Tibial artery (tissue), 4 donors: Measurements from ENCODE around the gene RAB3GAP2.
"Not testable (repeated sequence)": the region's sequence is repeated elsewhere in the genome, so short reads cannot be mapped to it uniquely, and the experiment has no call there.

Experiments used
- DNase-seq, 2 donors: peaks; one replicate each; pipeline ENCODE4 v3.0.0-alpha.2; 2019
- H3K27ac ChIP-seq, 2 donors: fragments of 200-600 bp; sonication (generic) in 1 of 2; 1 replicate in 1 of 2; 2 replicates in 1 of 2; pipeline ENCODE4 v1.5.1; 2018 to 2019; ENCODE audit warnings: mild to moderate bottlenecking in 1 of 2
- H3K27me3 ChIP-seq, 2 donors: fragments of 200-600 bp; sonication (generic) in 1 of 2; one replicate each; pipeline versions ENCODE4 v1.5.1 to v1.6.0; 2016 to 2019
- H3K36me3 ChIP-seq, 3 donors: fragments of 200-600 bp; sonication (generic) in 2 of 3; one replicate each; pipeline ENCODE4 v1.5.1; 2016 to 2019; ENCODE audit warnings: mild to moderate bottlenecking in 2 of 3
- H3K4me1 ChIP-seq, 4 donors: fragments of 200-600 bp; sonication (generic) in 2 of 4; 1 replicate in 3 of 4; 2 replicates in 1 of 4; pipeline ENCODE4 v1.5.1; 2016 to 2019
- H3K4me3 ChIP-seq, 2 donors: fragments of 200-600 bp; sonication (generic) in 1 of 2; 1 replicate in 1 of 2; 2 replicates in 1 of 2; pipeline ENCODE4 v1.5.1; 2018 to 2019; ENCODE audit warnings: mild to moderate bottlenecking in 2 of 2
- H3K9me3 ChIP-seq, 3 donors: fragments of 200-600 bp; sonication (generic) in 1 of 3; one replicate each; pipeline ENCODE4 v1.5.1; 2016 to 2019
- intact Hi-C: fragments of 100-400 bp; cut with DNase I; formaldehyde crosslinking; loops from one replicate; pipeline ENCODE4 v1.15.0; 2023; ENCODE audit warnings: low total_unique reads
- TF ChIP-seq, protein P1 (sequence below), 2 experiments: fragments of 200-600 bp in 1 of 2; fragments of 450-650 bp in 1 of 2; IDR thresholded peaks; one replicate each; pipeline ENCODE4 v1.5.1; 2017 to 2019; ENCODE audit warnings: antibody characterized with exemption in 2 of 2, mild to moderate bottlenecking in 1 of 2, moderate library complexity in 1 of 2

Gene RAB3GAP2

DNA sequence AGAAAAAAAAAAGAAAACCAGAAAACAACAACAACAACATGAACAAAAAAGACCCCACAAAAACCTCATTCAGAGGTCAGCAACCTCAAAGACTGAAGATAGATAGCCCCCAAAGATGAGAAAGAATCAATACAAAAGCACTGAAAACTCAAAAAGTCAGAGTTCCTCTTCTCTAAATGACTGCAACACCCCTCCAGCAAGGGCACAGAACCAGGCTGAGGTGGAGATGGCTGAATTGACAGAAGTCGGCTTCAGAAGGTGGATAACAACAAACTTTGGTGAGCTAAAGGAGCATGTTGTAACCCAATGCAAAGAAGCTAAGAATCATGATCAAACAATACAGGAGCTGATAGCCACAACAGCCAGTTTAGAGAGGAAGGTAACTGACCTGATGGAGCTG, 17.0 kb downstream of the RAB3GAP2 start:
- intact Hi-C loops: no loop called here
- H3K36me3 ChIP-seq: peaks cover 15 to 19% (median 17%) of the 10 kb centered on the region in 3 donors
- H3K27ac ChIP-seq: no peak overlapping the region
- H3K4me1 ChIP-seq: no peaks in the 10 kb centered on the region
- H3K4me3 ChIP-seq: no peak overlapping the region
- TF ChIP-seq, protein P1, sequence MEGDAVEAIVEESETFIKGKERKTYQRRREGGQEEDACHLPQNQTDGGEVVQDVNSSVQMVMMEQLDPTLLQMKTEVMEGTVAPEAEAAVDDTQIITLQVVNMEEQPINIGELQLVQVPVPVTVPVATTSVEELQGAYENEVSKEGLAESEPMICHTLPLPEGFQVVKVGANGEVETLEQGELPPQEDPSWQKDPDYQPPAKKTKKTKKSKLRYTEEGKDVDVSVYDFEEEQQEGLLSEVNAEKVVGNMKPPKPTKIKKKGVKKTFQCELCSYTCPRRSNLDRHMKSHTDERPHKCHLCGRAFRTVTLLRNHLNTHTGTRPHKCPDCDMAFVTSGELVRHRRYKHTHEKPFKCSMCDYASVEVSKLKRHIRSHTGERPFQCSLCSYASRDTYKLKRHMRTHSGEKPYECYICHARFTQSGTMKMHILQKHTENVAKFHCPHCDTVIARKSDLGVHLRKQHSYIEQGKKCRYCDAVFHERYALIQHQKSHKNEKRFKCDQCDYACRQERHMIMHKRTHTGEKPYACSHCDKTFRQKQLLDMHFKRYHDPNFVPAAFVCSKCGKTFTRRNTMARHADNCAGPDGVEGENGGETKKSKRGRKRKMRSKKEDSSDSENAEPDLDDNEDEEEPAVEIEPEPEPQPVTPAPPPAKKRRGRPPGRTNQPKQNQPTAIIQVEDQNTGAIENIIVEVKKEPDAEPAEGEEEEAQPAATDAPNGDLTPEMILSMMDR (IDR thresholded peaks at IDR 0.05): no peak
- peaks cover 0 to 1% (median 0%) of the 10 kb centered on the region in 3 donors for H3K9me3 ChIP-seq
- no peaks in the 10 kb centered on the region for H3K27me3 ChIP-seq
- DNase-seq: no peak

DNA sequence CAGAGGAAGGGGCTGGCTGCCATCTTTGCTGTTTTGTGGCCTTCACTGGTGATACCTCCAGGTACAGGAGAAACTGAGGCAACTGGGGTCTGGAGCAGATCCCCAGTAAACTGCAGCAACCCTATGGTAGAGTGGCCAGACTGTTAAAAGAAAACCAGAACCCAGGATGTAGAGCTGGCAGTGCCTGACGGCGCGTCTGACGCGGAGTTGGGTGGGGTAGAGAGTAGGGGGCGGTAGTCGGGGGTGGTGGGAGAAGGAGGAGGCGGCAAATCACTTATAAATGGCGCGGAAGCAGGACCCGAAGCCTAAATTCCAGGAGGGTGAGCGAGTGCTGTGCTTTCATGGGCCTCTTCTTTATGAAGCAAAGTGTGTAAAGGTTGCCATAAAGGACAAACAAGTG, 19.0 kb downstream of the RAB3GAP2 start:
- H3K4me1 ChIP-seq, H3K27me3 ChIP-seq, H3K4me3 ChIP-seq, H3K9me3 ChIP-seq, intact Hi-C loops, DNase-seq, H3K27ac ChIP-seq: not testable (repeated sequence)
- H3K36me3 ChIP-seq: peaks cover 32 to 36% (median 34%) of the 10 kb centered on the region in 3 donors

DNA sequence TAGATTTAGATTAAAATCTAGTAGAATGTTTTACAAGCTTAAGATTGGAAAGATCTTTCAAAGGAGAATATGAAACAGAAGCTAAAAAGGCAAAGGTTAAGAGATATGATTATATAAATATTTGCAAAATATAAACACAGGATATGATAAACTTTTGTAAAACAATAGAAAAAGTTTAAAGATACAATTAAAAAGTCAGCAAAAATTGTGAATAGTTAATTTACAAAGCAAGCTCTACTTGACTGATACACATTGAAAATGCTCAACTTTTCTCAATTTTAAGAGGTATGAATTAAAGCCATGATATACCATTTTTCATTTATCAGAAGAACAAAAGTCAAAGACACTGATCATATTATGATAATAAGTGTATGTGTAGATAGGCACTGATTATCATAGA, 21.0 kb downstream of the RAB3GAP2 start:
- Histone ChIP-seq H3K27ac (no peak overlapping the region), H3K36me3 (peaks cover 32 to 36% (median 34%) of the 10 kb centered on the region in 3 donors), H3K4me3 (no peak overlapping the region), H3K4me1 (no peaks in the 10 kb centered on the region), H3K27me3 (no peaks in the 10 kb centered on the region), H3K9me3 (peaks cover 0 to 3% (median 0%) of the 10 kb centered on the region in 3 donors)
- intact Hi-C loops: no loop called here
- TF ChIP-seq, protein P1 (IDR thresholded peaks at IDR 0.05): no peak
- DNase-seq: no peak

DNA sequence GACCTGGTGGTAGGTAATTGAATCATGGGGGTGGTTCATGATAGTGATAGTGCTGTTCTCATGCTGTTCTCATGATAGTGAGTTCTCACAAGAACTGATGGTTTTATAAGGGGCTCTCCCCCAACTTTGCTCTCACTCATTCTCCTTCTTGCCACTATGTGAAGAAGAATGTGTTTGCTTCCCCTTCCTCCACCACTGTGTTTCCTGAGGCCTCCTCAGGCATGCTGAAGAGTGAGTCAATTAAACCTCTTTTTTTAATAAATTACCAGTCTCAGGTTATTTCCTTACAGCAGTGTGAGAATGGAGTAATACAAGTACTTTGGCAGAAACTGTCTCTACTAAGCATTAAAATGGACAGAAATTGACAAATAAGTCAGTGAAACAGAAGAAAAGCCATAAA, 21.6 kb downstream of the RAB3GAP2 start:
- H3K36me3 ChIP-seq: peaks cover 32 to 36% (median 34%) of the 10 kb centered on the region in 3 donors
- TF ChIP-seq, protein P1 (IDR thresholded peaks at IDR 0.05): no peak
- DNase-seq: no peak

DNA sequence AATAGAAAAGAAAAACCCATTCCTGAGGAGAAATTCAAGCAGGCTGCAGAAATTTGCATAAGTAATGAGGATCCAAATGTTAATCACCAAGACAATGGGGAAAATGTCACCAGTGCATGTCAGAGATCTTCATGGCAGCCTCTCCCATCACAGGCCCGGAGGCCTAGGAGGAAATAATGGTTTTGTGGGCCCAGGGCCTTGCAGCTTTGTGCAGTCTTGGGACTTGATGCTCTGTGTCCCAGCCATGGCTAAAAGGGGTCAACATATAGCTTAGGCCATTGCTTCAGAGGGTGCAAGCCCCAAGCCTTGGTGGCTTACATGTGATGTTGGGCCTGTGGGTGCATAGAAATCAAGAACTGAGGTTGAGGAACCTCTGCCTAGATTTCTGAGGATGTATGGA, 22.7 kb downstream of the RAB3GAP2 start:
- Histone ChIP-seq H3K4me1 (no peaks in the 10 kb centered on the region), H3K9me3 (peaks cover 0 to 3% (median 0%) of the 10 kb centered on the region in 3 donors), H3K4me3 (no peak overlapping the region), H3K27ac (no peak overlapping the region), H3K27me3 (no peaks in the 10 kb centered on the region), H3K36me3 (peaks cover 32 to 36% (median 34%) of the 10 kb centered on the region in 3 donors)
- TF ChIP-seq, protein P1 (IDR thresholded peaks at IDR 0.05): no peak
- intact Hi-C loops: no loop called here
- DNase-seq: no peak

More for the DNA sequence above, 21.6 kb downstream of the RAB3GAP2 start:
- intact Hi-C loops: no loop called here
- Histone ChIP-seq H3K4me1 (no peaks in the 10 kb centered on the region), H3K27me3 (no peaks in the 10 kb centered on the region), H3K9me3 (peaks cover 0 to 3% (median 0%) of the 10 kb centered on the region in 3 donors), H3K4me3 (no peak overlapping the region), H3K27ac (no peak overlapping the region)

DNA sequence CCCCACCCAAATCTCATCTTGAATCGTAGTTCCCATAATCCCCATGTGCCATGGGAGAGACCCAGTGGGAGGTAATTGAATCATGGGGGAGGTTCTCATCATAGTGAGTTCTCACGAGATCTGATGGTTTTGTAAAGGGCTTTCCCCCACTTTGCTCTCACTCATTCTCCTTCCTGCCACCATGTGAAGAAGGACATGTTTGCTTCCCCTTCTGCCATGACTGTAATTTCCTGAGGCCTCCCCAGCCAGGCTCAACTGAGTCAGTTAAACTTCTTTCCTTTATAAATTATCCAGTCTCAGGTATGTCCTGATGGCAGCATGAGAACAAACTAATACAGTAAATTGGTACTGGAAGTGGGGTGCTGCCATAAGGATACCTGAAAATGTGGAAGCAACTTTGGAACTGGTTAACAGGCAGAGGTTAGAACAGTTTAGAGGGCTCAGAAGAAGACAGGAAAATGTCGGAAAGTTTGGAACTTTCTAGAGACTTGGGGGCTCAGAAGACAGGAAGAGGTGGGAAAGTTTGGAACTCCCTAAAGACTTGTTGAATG, 23.5 kb downstream of the RAB3GAP2 start:
- H3K9me3 ChIP-seq, DNase-seq, H3K4me1 ChIP-seq, H3K4me3 ChIP-seq, H3K27me3 ChIP-seq, intact Hi-C loops, H3K27ac ChIP-seq: not testable (repeated sequence)
- H3K36me3 ChIP-seq: peaks cover 30 to 35% (median 34%) of the 10 kb centered on the region in 3 donors

DNA sequence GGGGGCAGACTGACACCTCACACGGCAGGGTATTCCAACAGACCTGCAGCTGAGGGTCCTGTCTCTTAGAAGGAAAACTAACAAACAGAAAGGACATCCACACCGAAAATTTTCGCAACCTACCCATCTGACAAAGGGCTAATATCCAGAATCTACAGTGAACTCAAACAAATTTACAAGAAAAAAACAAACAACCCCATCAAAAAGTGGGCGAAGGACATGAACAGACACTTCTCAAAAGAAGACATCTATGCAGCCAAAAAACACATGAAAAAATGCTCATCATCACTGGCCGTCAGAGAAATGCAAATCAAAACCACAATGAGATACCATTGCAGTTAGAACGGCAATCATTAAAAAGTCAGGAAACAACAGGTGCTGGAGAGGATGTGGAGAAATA, 26.4 kb downstream of the RAB3GAP2 start:
- not testable (repeated sequence) for DNase-seq

More for the DNA sequence above, 26.4 kb downstream of the RAB3GAP2 start:
- Histone ChIP-seq H3K36me3 (peaks cover 16 to 19% (median 19%) of the 10 kb centered on the region in 3 donors), H3K4me1 (peaks cover 0 to 13% (median 0%) of the 10 kb centered on the region in 4 donors)
- H3K9me3 ChIP-seq, H3K27me3 ChIP-seq, H3K4me3 ChIP-seq, H3K27ac ChIP-seq, intact Hi-C loops: not testable (repeated sequence)
